OCI-M2 (cell line): ENCODE results near the gene MORC4.

Source experiments
- DNase-seq: peaks from one replicate; lab custom pipeline; 2025; ENCODE audit not compliant: unreplicated experiment; lab: John Stamatoyannopoulos, UW

MORC4 gene

DNA sequence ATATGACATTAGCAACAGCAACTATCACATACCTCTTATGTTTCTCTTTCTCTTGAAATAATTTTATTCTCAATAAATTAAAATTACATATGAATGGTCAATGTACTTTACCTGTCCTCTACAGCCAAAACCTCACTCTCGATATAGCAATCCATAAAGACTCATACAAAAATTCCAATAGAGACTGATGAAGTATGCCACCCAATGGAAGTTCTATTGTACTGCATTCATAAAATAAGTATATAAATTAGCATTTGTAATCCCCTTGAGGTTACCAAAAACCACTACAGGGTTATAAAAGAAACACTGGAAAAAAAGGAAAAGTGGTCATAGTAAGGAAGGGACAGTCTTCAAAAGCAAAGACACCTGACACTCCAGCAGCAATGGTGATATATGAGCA is 47.0 kb downstream of the MORC4 start:
- no peak for DNase-seq

DNA sequence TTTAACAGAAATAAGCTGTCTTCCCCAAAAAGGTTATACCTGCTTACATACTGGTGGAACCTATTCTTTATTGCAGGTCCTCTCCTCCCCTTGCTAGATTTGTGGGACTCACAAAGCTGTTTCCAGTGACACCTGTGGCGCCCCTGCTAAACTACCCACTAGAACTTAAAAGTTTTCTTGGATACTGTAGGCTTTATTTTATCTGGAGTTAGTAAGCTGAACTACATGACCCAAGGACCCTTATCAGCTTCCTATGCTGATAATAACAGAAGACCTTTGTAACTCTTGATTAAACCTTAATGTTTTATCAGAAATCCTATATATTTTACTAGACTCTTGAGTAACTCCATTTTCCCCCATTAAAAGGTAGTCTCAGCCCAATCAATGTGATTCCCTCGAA is 47.5 kb downstream of the MORC4 start:
- DNase-seq = no peak

DNA sequence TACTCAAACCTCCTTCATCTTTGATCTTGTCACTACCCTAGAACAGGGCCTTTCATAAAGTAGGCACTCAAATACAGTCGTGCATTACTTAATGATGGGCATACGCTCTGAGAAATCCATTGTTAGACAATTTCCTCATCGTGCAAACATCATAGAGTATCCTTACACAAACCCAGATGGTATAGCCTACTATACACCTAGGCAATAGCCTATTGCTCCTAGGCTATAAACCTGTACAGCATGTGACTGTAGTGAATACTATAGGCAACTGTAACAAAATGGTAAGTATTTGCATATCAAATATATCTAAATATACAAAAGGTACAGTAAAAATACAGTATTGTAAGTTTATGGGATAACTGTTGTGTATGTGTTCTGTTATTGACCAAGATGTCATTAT is 47.9 kb downstream of the MORC4 start:
- no peak for DNase-seq

DNA sequence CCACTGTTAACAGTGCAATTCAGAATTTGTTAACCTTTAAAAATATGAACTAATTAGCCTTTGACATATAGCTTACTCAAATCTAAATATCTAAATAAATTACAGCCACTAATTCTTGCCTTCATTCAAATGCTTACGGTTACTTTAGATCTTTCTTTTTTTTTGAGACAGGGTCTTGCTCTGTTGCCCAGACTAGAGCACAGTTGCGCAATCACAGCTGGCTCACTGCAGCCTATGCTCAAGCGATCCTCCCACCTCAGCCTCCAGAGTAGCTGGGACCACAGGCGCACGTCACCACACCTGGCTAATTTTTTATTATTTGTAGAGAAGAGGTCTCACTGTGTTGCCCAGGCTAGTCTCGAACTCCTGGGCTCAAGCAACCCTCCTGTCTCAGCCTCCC is 48.8 kb downstream of the MORC4 start:
- no peak for DNase-seq

DNA sequence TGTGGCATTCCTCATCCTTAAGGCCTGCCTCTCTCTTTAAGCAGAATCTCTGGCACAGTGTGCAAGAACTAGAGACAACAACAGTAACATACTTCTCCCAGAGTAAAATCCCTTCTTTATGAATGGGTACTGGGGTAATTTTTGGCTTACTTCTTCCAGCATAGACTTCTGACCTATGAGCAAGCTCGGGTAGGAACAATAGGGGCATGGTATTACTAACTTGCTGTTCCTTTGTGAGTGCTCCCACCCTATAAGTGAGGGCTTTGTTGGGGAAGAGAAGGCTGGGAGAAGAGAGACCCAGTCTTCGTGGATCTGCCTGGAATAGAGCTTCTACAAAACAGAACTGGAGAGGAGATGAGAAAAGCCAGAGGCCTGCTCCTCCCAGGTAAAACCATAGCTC is 49.6 kb downstream of the MORC4 start:
- DNase-seq = no peak

DNA sequence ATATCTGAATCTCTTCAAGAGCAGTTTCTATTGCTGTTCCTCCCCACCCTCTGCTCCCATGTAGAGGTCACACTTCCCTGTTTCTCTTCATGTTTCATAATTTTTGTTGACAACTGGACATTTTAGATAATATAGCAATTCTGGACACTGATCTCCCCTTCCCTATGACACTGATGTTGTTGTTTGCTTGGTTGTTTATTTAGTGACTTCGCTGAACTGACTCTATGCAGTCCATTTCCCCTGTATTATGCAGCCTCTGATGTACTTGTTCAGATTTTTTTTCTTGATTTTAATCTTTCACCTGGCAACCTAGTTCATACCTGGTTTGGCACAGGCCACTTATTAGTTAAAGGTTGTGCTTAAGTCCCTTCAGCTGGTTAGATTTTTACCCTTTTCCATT is 50.6 kb downstream of the MORC4 start:
- DNase-seq = no peak

DNA sequence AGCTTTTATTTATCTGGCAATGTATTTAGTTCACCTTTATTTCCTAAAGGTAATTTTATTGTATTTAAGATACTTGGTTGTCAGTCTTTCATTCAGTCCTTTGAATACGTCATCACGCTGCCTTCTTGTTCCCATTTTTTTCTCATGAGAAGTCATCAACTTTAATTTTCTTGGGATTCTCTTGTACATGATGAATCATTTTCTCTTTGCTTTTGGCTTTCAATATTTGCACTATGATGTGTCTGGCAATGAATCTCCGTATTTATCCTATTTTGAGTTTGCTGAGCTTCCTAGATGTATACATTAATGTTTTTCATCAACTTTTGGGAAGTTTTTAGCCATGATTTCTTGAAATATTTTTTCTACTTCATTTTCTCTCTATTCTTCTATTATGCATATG is 51.4 kb downstream of the MORC4 start:
- no peak for DNase-seq

DNA sequence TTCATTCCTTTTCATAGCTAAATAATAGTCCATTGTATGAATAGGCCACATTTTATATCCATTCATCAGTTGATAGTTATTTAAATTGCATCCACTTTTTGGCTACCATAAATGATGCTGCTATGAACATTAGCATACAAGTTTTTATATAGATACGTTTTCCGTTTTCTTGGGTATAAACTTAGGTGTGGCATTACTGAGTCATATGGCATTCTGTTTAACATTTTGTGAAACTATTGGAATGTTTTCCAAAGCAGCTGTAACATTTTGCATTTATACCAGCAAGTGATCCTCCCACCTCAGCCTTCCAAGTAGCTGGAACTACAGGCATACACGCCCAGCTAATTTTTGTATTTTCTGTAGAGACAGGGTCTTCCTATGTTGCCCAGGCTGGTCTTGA is 53.5 kb downstream of the MORC4 start:
- no peak for DNase-seq

DNA sequence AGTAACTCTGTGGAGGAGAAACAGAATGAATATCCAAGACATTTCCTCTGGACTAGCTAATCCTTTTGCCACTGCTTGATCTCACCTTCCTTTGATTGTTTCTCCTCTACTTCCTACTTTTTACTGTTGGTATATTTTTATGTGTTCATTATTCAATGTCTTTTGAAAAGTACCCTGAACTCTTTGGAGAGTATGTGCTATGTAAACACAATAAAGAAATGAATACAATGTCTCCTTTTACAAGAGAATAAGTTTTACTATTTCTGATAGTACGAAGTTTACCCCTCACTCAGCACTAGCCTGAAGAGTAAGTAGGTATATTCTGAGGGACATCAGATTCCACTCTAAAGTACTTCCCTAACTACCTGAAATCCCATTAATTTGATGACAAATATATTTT is 59.9 kb downstream of the MORC4 start:
- DNase-seq = no peak

DNA sequence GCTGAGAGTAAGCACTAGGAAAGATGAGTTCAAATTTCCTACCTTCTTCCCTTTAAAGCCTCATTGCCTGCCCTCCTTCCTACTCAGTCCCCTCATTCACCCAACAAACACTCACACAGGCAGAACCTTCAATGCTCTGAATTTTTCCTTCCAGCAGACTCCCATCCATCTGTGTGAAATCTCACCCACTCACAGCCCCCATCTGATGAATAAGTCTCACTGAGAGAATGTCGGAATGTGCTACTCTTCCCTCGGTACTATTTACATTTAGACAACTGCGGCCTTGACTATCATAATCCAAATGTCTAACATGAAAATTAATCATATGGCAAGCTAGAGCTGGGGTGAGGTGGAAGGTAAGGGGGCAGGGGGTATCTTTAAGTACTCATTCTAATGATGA is 60.4 kb downstream of the MORC4 start:
- no peak for DNase-seq

DNA sequence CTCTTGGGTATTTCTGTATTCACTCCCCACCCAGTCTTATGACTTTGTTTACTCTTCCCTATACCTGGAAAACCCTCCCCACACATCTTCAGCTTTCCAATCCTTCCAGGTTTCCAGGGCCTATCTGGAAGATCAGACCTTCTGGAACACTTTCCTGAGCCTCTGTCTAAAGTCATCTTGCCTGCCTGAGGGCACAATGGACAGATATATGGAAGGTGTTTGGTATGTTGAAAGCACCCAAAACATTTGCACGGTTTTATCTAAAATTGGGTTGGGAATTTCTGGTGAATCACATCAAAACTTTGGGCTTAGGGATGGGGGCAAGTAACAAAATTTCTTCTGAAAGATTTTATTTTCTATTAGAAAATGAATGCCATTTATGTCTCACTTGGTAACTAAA is 63.8 kb downstream of the MORC4 start:
- no peak for DNase-seq

DNA sequence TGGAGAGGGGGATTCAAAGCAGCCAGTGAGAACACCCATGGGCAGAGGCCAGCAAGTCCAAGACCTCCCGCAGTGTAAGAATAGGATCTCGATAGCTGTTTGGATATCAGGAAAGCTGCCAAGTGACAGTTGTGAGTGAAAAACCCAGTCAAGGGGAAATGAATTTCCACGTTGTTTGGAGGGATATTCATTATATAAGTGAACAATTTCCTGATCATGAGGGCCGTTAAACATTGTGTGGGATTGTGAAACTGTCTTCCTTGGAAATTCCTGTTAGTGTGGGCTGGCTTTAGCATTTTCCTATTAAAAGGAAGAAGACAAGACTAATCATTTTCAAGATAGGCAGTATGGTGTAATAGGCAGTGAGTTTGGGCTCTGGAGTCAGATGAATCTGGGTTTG is 64.8 kb downstream of the MORC4 start:
- DNase-seq = no peak

DNA sequence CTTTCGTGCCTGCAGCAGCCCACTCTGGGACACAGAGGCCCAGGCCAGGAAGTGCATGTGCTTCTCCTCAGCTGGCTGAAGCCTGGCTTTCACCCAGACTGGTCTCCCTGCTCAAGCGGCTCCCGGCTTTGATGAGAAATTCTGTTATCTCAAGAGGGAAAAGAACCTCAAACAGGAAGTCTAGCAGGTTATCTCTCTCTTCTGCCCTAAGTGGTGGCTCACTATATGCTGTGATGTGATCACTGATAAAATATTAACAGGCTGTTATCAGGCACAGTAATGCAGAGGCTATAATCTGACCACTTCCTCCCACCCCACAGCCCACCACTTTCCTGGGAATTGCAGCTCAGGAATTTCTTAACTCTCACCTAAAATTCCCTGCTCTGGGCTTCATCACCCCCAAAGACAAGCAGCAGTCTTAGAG is 66.5 kb downstream of the MORC4 start:
- no peak for DNase-seq

DNA sequence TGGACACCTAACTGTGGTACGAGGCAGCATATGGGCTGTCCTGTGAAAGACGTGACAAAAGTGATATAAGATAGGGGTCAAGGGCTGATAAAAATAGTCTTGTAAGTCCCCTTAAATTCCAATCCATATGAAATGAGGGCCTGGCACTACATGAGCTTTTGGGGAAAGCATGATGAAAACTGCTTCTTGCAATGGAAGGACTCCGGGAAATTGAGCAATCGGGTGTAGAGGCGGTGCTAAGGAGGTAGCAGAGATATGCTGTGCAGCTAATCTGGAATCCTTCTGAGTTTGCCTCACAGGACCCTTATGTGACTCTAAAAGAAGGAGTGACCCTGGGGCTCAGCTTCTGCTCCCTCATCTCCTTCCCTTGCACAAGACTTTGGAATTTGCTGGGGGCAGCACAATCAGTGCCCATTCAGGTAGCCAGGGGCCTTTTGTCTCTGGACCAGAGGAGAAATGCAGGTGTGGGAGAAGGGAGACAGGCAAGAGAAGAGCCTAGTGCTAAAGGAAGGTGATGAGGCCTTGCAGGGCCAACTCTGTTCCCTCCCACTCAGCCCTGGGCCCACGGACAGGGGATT is 67.0 kb downstream of the MORC4 start:
- no peak for DNase-seq

DNA sequence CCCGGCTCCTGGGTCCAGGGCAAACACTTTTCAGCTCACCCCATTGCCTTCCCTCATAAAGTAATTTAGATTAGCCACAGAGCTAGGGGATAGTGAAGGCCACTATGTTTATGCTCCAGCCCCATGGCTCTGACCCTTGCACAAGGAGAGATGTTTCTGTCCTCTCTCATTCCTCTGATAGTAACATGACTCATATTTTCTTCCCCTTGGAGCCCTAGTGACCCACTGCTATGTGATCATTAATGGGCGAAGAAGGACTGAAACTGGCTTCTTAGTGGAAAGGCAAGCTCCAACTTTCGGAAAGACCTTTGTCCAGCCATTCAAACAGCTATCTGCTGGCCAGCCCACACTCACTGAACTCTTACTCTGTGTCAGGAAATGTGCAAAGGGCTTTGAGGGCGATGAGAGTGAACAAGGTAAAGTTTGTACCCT is 67.5 kb downstream of the MORC4 start:
- no peak for DNase-seq

DNA sequence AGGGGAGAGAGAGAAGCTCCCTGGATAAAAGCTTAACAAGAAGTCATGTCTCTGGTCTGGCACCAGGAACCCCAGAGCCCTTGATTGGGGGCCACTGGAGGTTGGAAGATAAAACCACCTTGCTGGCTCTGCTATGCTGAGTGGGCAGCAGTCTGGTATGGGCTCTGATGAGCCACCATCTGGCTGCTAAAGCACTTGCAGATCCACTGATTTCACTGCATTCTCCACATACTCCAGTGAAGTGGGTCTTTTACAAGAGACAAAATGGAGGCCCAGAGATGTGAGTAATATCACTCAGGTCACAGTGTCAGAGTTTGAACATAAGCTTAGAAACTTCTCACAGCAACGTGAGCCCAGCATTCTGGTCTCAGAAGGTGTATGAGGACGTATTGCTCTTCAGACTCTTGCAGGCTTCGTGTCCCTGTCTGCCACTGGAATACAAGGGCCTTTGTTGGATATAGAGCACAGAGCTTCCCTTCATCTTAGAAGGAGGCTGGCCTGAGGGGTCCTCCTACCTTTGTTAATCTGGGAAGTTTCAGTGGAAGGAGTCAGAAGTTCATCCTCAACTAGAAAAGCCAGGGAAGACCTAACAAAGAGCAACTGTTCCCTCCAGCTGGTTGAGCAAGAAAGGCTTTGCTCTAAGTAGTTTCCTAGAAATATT is 68.1 kb downstream of the MORC4 start:
- no peak for DNase-seq

DNA sequence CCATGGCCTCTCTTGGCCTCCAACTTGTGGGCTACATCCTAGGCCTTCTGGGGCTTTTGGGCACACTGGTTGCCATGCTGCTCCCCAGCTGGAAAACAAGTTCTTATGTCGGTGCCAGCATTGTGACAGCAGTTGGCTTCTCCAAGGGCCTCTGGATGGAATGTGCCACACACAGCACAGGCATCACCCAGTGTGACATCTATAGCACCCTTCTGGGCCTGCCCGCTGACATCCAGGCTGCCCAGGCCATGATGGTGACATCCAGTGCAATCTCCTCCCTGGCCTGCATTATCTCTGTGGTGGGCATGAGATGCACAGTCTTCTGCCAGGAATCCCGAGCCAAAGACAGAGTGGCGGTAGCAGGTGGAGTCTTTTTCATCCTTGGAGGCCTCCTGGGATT is 71.8 kb downstream of the MORC4 start:
- no peak for DNase-seq

DNA sequence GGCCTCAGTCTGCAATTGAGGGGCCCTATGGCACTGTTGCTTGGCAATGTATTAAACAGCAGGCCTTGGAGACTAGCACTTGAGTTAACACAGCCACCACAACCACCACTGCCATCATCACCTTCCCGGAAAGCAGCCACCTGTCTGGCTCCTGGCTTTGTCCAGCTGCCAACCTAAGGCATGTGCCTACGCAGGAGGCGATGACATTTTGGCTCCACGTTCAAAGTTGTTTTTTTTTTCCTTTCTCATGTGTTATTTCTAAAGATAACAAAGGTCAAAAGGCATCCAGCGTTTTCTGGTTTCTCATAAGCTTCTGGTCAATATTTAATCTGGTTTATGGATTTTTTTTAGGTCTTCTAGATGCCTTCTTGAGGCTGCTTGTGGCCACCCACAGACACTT is 72.3 kb downstream of the MORC4 start:
- DNase-seq = no peak

DNA sequence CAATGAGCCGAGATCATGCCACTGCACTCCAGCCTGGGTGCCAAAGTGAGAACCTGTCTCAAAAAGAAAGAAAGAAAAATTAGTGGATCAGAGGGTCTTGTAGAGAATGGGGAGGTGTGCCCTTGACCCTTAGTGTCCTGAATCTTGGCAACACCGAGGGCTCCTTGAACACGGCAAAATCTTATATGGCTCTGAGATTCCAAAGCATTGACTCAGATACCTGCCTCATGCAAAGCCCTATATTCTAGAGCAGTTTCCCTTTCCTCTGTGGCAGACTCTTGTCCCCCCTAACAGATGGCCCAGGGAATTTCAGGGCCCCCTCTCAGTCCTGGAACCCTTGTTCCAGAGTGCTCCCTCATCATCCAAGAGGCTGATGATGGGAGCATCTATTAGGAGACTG is 73.0 kb downstream of the MORC4 start:
- DNase-seq = no peak

DNA sequence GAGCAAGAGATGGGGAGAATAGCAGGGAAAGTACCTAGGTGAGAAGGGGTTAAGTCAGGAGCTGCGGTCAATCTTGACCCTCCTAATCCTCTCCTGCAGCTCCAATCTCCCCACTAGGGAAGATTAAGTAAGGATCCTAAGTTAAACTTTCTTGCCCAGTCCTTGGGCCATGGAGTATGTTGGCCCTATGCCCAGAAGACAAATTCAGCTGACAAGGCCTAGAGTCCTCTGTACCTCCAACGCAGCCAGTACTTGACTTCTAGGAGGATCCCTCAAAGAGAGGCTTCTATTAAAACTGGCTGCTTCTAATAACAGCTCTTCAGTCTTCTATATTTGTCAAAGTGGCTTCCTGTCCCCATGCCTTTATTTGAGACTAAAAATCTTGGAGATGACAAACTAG is 78.4 kb downstream of the MORC4 start:
- no peak for DNase-seq

DNA sequence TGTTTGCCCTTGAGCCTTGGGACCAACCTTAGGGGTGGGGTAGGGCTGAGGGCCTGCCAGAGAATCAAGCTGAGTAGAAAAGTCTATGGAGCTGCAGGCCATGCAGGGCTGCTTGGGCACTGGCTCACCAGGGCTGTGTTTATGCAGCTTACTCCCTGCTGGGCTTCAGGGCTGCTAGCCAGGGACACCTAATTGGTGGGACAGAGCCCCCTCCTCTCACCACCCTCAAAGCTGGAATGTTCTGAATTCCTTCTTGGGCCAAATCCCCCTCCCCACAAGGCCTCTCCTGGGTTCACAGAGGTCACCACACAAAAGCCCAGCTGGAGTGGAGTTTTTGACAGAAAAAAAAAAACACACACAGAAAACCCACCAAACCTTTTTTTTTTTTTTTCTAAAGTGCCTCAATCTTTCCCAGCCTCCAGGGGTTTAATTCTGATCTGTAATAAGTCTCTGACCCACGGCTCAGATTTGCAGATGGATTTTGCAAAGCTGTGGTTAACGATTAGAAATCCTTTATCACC is 80.0 kb downstream of the MORC4 start, which contains the start of gene CLDN2:
Gene CLDN2 (plus strand): TSS at position 471 of the 521 bp plus-strand sequence. CDS start 7,827 bp downstream, outside the sequence.
- DNase-seq = no peak

DNA sequence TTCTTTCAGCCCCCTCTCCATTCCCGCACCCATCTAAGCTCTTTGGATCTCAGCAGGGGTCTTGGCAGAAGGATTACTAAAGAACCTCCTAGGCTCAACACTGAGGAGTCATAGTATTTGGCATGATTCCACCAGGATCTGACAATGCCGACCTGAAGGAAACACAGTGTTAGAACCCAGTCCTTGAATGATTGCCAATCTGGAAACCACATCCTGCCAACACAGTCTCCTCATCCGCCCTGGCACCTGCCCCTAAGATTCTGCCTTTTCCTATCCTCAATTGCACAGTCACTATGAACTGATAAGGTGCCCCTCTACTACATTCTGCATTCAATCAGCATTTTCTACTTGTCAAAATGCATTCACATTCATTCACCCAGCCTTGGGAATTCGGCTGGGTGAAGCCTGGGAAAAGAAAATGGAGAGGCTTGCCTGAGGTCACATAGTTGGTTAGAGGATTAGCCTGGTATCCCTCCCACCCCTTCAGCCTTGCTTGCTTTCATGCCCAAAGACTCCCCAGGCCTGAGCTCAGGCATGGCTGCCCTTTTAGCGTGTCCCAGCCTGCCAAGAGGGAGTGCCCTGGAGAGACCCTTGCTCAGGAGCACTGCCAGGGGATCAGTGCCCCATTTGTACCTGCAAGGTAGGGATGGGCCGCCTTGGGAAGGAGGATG is 82.0 kb downstream of the MORC4 start:
- DNase-seq = no peak
